ENCODE measurements around the gene PRG2. TPM values are rescaled to one million over a fixed set of nuclear protein-coding genes. Genes with fewer than 3 reads are reported as not detected.

The PRG2 gene
- total RNA-seq, 1 experiment from 2014 or later, result 0.57 TPM

GRCh38 chr11:57379732-57380131, 10.7 kb downstream of the PRG2 start (continued):
- 0 out of 2 replicates have a peak, but pooled peaks have one; percentile 39 for TF ChIP-seq ZNF219 (CRISPR knock-in tag; IDR thresholded peaks at IDR 0.05; ENCODE audit: borderline replicate concordance)
- no peak for TF ChIP-seq NFYB (CRISPR knock-in tag; conservative IDR thresholded peaks at IDR 0.05; ENCODE audit: low read depth)

GRCh38 chr11:57378186-57378585, 12.3 kb downstream of the PRG2 start:
- H3K36me3 Mint-ChIP-seq, result no peaks in the 10 kb centered on the region
- ChIA-PET POLR2A (no interaction called here), CTCF (no interaction called here)
- H3K27ac Mint-ChIP-seq, result no peak overlapping the region
- ATAC-seq, result no peak
- DNase-seq (ENCODE audit: low spot score), result no peak
- H3K4me1 Mint-ChIP-seq, result peaks cover 2% of the 10 kb centered on the region; the same call in 1 of the 2 replicates
- H3K4me3 Mint-ChIP-seq, result no peak overlapping the region
- peaks cover 6% of the 10 kb centered on the region for H3K9me3 Mint-ChIP-seq
- peaks cover 41% of the 10 kb centered on the region for H3K27me3 Mint-ChIP-seq (ENCODE audit: low read depth)
- TF ChIP-seq, protein P1, sequence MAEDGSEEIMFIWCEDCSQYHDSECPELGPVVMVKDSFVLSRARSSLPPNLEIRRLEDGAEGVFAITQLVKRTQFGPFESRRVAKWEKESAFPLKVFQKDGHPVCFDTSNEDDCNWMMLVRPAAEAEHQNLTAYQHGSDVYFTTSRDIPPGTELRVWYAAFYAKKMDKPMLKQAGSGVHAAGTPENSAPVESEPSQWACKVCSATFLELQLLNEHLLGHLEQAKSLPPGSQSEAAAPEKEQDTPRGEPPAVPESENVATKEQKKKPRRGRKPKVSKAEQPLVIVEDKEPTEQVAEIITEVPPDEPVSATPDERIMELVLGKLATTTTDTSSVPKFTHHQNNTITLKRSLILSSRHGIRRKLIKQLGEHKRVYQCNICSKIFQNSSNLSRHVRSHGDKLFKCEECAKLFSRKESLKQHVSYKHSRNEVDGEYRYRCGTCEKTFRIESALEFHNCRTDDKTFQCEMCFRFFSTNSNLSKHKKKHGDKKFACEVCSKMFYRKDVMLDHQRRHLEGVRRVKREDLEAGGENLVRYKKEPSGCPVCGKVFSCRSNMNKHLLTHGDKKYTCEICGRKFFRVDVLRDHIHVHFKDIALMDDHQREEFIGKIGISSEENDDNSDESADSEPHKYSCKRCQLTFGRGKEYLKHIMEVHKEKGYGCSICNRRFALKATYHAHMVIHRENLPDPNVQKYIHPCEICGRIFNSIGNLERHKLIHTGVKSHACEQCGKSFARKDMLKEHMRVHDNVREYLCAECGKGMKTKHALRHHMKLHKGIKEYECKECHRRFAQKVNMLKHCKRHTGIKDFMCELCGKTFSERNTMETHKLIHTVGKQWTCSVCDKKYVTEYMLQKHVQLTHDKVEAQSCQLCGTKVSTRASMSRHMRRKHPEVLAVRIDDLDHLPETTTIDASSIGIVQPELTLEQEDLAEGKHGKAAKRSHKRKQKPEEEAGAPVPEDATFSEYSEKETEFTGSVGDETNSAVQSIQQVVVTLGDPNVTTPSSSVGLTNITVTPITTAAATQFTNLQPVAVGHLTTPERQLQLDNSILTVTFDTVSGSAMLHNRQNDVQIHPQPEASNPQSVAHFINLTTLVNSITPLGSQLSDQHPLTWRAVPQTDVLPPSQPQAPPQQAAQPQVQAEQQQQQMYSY (CRISPR knock-in tag; IDR thresholded peaks at IDR 0.05), result no peak
- TF ChIP-seq PRRX2 (CRISPR knock-in tag; IDR thresholded peaks at IDR 0.05) (no peak), ELF4 (CRISPR knock-in tag; IDR thresholded peaks at IDR 0.05; ENCODE audit: low read depth) (no peak), ZNF121 (CRISPR knock-in tag; IDR thresholded peaks at IDR 0.05) (no peak), ZNF281 (CRISPR knock-in tag; IDR thresholded peaks at IDR 0.05) (no peak)
- TF ChIP-seq, protein P2, sequence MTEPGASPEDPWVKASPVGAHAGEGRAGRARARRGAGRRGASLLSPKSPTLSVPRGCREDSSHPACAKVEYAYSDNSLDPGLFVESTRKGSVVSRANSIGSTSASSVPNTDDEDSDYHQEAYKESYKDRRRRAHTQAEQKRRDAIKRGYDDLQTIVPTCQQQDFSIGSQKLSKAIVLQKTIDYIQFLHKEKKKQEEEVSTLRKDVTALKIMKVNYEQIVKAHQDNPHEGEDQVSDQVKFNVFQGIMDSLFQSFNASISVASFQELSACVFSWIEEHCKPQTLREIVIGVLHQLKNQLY (CRISPR knock-in tag; IDR thresholded peaks at IDR 0.05), result no peak

- peaks cover 36% of the 10 kb centered on the region for H3K27me3 Mint-ChIP-seq (ENCODE audit: low read depth)
These were observed 13.3 kb downstream of the PRG2 start for GRCh38 chr11:57377107-57377506.

More at GRCh38 chr11:57377107-57377506, 13.3 kb downstream of the PRG2 start:
- ATAC-seq (no peak), DNase-seq (ENCODE audit: low spot score) (no peak)
- POLR2A ChIA-PET, result no interaction called here
- Mint-ChIP-seq H3K4me1 (peaks cover 2% of the 10 kb centered on the region; the same call in 1 of the 2 replicates), H3K27ac (no peak overlapping the region), H3K4me3 (peak overlapping the region; percentile 51), H3K9me3 (peaks cover 6% of the 10 kb centered on the region), H3K36me3 (no peaks in the 10 kb centered on the region)
- CTCF ChIA-PET, result interaction anchor here (0.9 to 2.0 kb wide), 6 partner anchors 12 to 81 kb away, joined by 3 to 11 read pairs (median 4); no protein-coding TSS in a partner anchor
- TF ChIP-seq SMAD3 (CRISPR knock-in tag; IDR thresholded peaks at IDR 0.05; ENCODE audit: borderline replicate concordance) (no peak), ZNF416 (CRISPR knock-in tag; IDR thresholded peaks at IDR 0.05) (no peak), KAT7 (CRISPR knock-in tag; IDR thresholded peaks at IDR 0.05; ENCODE audit: borderline replicate concordance) (no peak), ESRRA (CRISPR knock-in tag; IDR thresholded peaks at IDR 0.05; ENCODE audit: borderline replicate concordance) (no peak), USF1 (CRISPR knock-in tag; IDR thresholded peaks at IDR 0.05) (no peak), ZNF317 (CRISPR knock-in tag; IDR thresholded peaks at IDR 0.05; ENCODE audit: borderline replicate concordance, low read depth) (no peak), RELA (CRISPR knock-in tag; IDR thresholded peaks at IDR 0.05; ENCODE audit: borderline replicate concordance) (no peak), ZNF423 (CRISPR knock-in tag; IDR thresholded peaks at IDR 0.05) (no peak), FOXP1 (CRISPR knock-in tag; IDR thresholded peaks at IDR 0.05; ENCODE audit: borderline replicate concordance) (no peak), ZNF425 (CRISPR knock-in tag; conservative IDR thresholded peaks at IDR 0.05) (no peak), ETV6 (CRISPR knock-in tag; IDR thresholded peaks at IDR 0.05) (no peak), CREM (CRISPR knock-in tag; IDR thresholded peaks at IDR 0.05) (no peak)
- TF ChIP-seq, protein P3, sequence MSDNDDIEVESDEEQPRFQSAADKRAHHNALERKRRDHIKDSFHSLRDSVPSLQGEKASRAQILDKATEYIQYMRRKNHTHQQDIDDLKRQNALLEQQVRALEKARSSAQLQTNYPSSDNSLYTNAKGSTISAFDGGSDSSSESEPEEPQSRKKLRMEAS (CRISPR knock-in tag; IDR thresholded peaks at IDR 0.05), result no peak

All from WTC11 (cell line).